Measurements from ENCODE around the gene ABHD15. TPM values are rescaled to one million over a fixed set of nuclear protein-coding genes. Genes with fewer than 3 reads are reported as not detected.

ABHD15 gene
- total RNA-seq, 4 donors from 2014 or later, result 6.8 to 18.3 (median 11.9) TPM

GRCh38 chr17:29533976-29534375 is 32.9 kb downstream of the ABHD15 start:
- Histone ChIP-seq H3K9me3 (no peaks in the 10 kb centered on the region), H3K27ac (replicated peaks in 1 of 4) (no peak overlapping the region), H3K27me3 (no peaks in the 10 kb centered on the region), H3K4me1 (no peaks in the 10 kb centered on the region), H3K36me3 (peaks cover 23 to 89% (median 64%) of the 10 kb centered on the region in 4 donors), H3K4me3 (no peak overlapping the region)
- intact Hi-C loops (cut with DNase I), result no loop called here
- 88% methylated on average over 8 of the region's 8 CpGs for WGBS
- no peak for DNase-seq (ENCODE audit: extremely low spot score)
- TF ChIP-seq CTCF (IDR thresholded peaks at IDR 0.05) (no peak), EP300 (IDR thresholded peaks at IDR 0.05) (no peak)

- no peak overlapping the region for H3K4me3 ChIP-seq
- no peak for TF ChIP-seq POLR2AphosphoS5 (IDR thresholded peaks at IDR 0.05)
- no peak for TF ChIP-seq POLR2A (IDR thresholded peaks at IDR 0.05; ENCODE audit: low read depth)
- TF ChIP-seq EP300 (IDR thresholded peaks at IDR 0.05), result no peak
- no peak for TF ChIP-seq CTCF (IDR thresholded peaks at IDR 0.05)
- no peaks in the 10 kb centered on the region for H3K4me1 ChIP-seq
- DNase-seq (ENCODE audit: extremely low spot score), result no peak
- intact Hi-C loops (cut with DNase I), result no loop called here
- no peak overlapping the region for H3K27ac ChIP-seq (replicated peaks in 1 of 4)
- no peaks in the 10 kb centered on the region for H3K27me3 ChIP-seq
- no peaks in the 10 kb centered on the region for H3K9me3 ChIP-seq
- H3K36me3 ChIP-seq, result peaks cover 19 to 90% (median 64%) of the 10 kb centered on the region in 4 donors
- 90% methylated on average over 3 of the region's 3 CpGs for WGBS
These were observed 40.5 kb downstream of the ABHD15 start for GRCh38 chr17:29526322-29526721.

GRCh38 chr17:29524692-29525091 is 42.1 kb downstream of the ABHD15 start:
- WGBS, result 97% methylated on average over 3 of the region's 3 CpGs
- intact Hi-C loops (cut with DNase I), result no loop called here

GRCh38 chr17:29518359-29518758 is 48.5 kb downstream of the ABHD15 start:
- DNase-seq (ENCODE audit: extremely low spot score), result no peak
- Histone ChIP-seq H3K27me3 (no peaks in the 10 kb centered on the region), H3K4me1 (no peaks in the 10 kb centered on the region), H3K27ac (replicated peaks in 1 of 4) (no peak overlapping the region), H3K36me3 (peaks cover 36 to 95% (median 85%) of the 10 kb centered on the region in 4 donors), H3K9me3 (no peaks in the 10 kb centered on the region), H3K4me3 (no peak overlapping the region)
- WGBS, result 97% methylated on average over 1 of the region's 1 CpG
- TF ChIP-seq CTCF (IDR thresholded peaks at IDR 0.05), result no peak
- no peak for TF ChIP-seq EP300 (IDR thresholded peaks at IDR 0.05)
- no peak for TF ChIP-seq POLR2A (IDR thresholded peaks at IDR 0.05; ENCODE audit: low read depth)
- TF ChIP-seq POLR2AphosphoS5 (IDR thresholded peaks at IDR 0.05), result no peak
- intact Hi-C loops (cut with DNase I), result no loop called here

More at GRCh38 chr17:29524692-29525091, 42.1 kb downstream of the ABHD15 start:
- Histone ChIP-seq H3K9me3 (no peaks in the 10 kb centered on the region), H3K4me3 (no peak overlapping the region), H3K4me1 (no peaks in the 10 kb centered on the region), H3K36me3 (peaks cover 28 to 93% (median 65%) of the 10 kb centered on the region in 4 donors), H3K27ac (replicated peaks in 1 of 4) (no peak overlapping the region), H3K27me3 (no peaks in the 10 kb centered on the region)
- TF ChIP-seq POLR2A (IDR thresholded peaks at IDR 0.05; ENCODE audit: low read depth) (no peak), POLR2AphosphoS5 (IDR thresholded peaks at IDR 0.05) (no peak), CTCF (IDR thresholded peaks at IDR 0.05) (no peak), EP300 (IDR thresholded peaks at IDR 0.05) (no peak)
- DNase-seq (ENCODE audit: extremely low spot score), result no peak

- Histone ChIP-seq H3K27ac (replicated peaks in 1 of 4) (no peak overlapping the region), H3K36me3 (peaks cover 27 to 95% (median 85%) of the 10 kb centered on the region in 4 donors), H3K27me3 (no peaks in the 10 kb centered on the region), H3K4me3 (no peak overlapping the region), H3K4me1 (no peaks in the 10 kb centered on the region), H3K9me3 (no peaks in the 10 kb centered on the region)
- intact Hi-C loops (cut with DNase I), result no loop called here
- 29% methylated on average over 2 of the region's 2 CpGs for WGBS
- no peak for DNase-seq (ENCODE audit: extremely low spot score)
- TF ChIP-seq POLR2A (IDR thresholded peaks at IDR 0.05; ENCODE audit: low read depth) (no peak), CTCF (IDR thresholded peaks at IDR 0.05) (no peak), POLR2AphosphoS5 (IDR thresholded peaks at IDR 0.05) (no peak), EP300 (IDR thresholded peaks at IDR 0.05) (no peak)
These were observed 52.0 kb downstream of the ABHD15 start for GRCh38 chr17:29514792-29515191.
